Caco-2 (cell line): ENCODE data around the gene SLC4A7. TPM values are rescaled to one million over a fixed set of nuclear protein-coding genes. Genes with fewer than 3 reads are reported as not detected.

ENCODE experiments used
- BruUV-seq: library from RNA; stranded (reverse); fragments of 400-500 nt; replicated peaks from 2 replicates; lab custom pipeline; 2021; lab: Mats Ljungman, UMichigan
- CTCF ChIA-PET: fragments of 300-600 bp; sonication (Branson Sonifier 250); formaldehyde crosslinking; loops from one replicate; lab custom pipeline; 2022; ENCODE audit warnings: antibody characterized with exemption; lab: Charles Lee
- POLR2A ChIA-PET: fragments of 300-600 bp; sonication (Branson Sonifier 250); formaldehyde crosslinking; loops from one replicate; lab custom pipeline; 2022; ENCODE audit warnings: antibody characterized with exemption; lab: Charles Lee
- DNase-seq, 2 experiments: peaks; one replicate each; pipeline versions ENCODE4 v3.0.0 to v3.0.0-alpha.2; 2020 to 2022
- H3K27me3 ChIP-seq: replicated peaks from 2 replicates; pipeline ENCODE4 v1.6.0; 2011; ENCODE audit warnings: low read length; ENCODE audit not compliant: control insufficient read depth, insufficient read depth
- H3K36me3 ChIP-seq: 2 replicates; pipeline ENCODE4 v1.5.1; 2011; ENCODE audit warnings: low read length; ENCODE audit not compliant: control insufficient read depth, insufficient read depth
- H3K4me1 ChIP-seq: fragments of 250-450 bp; sonication (Bioruptor Pico); 2 replicates; pipeline ENCODE4 v1.5.1; 2020; ENCODE audit warnings: mild to moderate bottlenecking
- H3K4me3 ChIP-seq: 2 replicates; pipeline ENCODE4 v1.5.1; 2011; ENCODE audit warnings: low read depth, mild to moderate bottlenecking, control low read depth, low read length
- H3K9me3 ChIP-seq: fragments of 250-450 bp; sonication (Bioruptor Pico); 2 replicates; pipeline ENCODE4 v1.5.1; 2020; ENCODE audit warnings: mild to moderate bottlenecking, moderate library complexity
- H3K27ac Mint-ChIP-seq: one replicate; pipeline ENCODE4 v1.8.0; 2022; ENCODE audit warnings: mixed read lengths; ENCODE audit not compliant: unreplicated experiment
- H3K27me3 Mint-ChIP-seq: one replicate; pipeline ENCODE4 v1.8.0; 2022; ENCODE audit warnings: mixed read lengths; ENCODE audit not compliant: insufficient read depth, unreplicated experiment
- H3K36me3 Mint-ChIP-seq: one replicate; pipeline ENCODE4 v1.8.0; 2022; ENCODE audit warnings: mild to moderate bottlenecking, mixed read lengths; ENCODE audit not compliant: insufficient read depth, unreplicated experiment
- H3K4me1 Mint-ChIP-seq: one replicate; pipeline ENCODE4 v1.8.0; 2022; ENCODE audit warnings: low read depth, mixed read lengths; ENCODE audit not compliant: unreplicated experiment
- H3K4me3 Mint-ChIP-seq: one replicate; pipeline ENCODE4 v1.8.0; 2022; ENCODE audit warnings: mild to moderate bottlenecking, moderate library complexity, mixed read lengths; ENCODE audit not compliant: unreplicated experiment
- H3K9me3 Mint-ChIP-seq: one replicate; pipeline ENCODE4 v1.8.0; 2022; ENCODE audit warnings: mixed read lengths; ENCODE audit not compliant: unreplicated experiment
- intact Hi-C: fragments of 100-400 bp; cut with micrococcal nuclease; formaldehyde crosslinking; loops from one replicate; pipeline ENCODE4 v1.10.0; 2022; ENCODE audit not compliant: unreplicated experiment
- total RNA-seq: library from RNA; stranded (reverse); gene quantifications from 2 replicates; pipeline ENCODE4 v1.2.3, GENCODE V29; 2022
- TF ChIP-seq, protein P1 (sequence below), 2 experiments: fragments of 200-600 bp in 1 of 2; IDR thresholded peaks; 1 replicate in 1 of 2; 2 replicates in 1 of 2; pipeline versions ENCODE4 v1.5.1 to v1.8.0; 2011 to 2022; ENCODE audit warnings: antibody characterized with exemption in 1 of 2, control low read depth in 1 of 2, inconsistent platforms in 1 of 2, low read depth in 1 of 2, low read length in 1 of 2, mild to moderate bottlenecking in 1 of 2, moderate library complexity in 1 of 2; ENCODE audit not compliant: insufficient read depth in 1 of 2, severe bottlenecking in 1 of 2, unreplicated experiment in 1 of 2

Gene SLC4A7
- total RNA-seq, 1 experiment from 2014 or later: 14.9 TPM

DNA sequence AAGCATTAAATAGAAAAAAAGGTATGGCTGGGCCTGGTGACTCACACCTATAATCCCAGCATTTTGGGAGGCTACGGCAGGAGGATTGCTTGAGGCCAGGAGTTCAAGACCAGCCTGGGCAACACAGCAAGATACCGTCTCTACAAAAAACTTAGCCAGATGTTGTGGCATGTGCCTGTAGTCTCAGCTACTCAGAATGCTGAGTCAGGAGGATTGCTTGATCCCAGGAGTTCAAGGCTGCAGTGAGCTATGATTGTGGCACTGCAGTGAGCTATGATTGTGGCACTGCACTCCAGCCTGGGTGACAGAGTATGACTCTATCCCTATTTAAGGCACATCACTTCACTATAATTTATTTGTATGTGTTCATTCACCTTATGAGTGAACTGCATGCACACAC lies 54.3 kb downstream of the SLC4A7 start:
- H3K36me3 ChIP-seq: no peaks in the 10 kb centered on the region
- no peaks in the 10 kb centered on the region for H3K9me3 ChIP-seq
- BruUV-seq: no TSS peak
- Mint-ChIP-seq H3K9me3 (no peaks in the 10 kb centered on the region), H3K27ac (no peak overlapping the region), H3K27me3 (no peaks in the 10 kb centered on the region), H3K36me3 (peaks cover 6% of the 10 kb centered on the region), H3K4me1 (no peaks in the 10 kb centered on the region), H3K4me3 (no peak overlapping the region)
- H3K27me3 ChIP-seq: no peaks in the 10 kb centered on the region
- H3K4me3 ChIP-seq: no peak overlapping the region
- no peak for DNase-seq
- POLR2A ChIA-PET: no interaction called here
- peaks cover 11% of the 10 kb centered on the region for H3K4me1 ChIP-seq
- CTCF ChIA-PET: no interaction called here
- intact Hi-C loops: no loop called here
- TF ChIP-seq, protein P1, sequence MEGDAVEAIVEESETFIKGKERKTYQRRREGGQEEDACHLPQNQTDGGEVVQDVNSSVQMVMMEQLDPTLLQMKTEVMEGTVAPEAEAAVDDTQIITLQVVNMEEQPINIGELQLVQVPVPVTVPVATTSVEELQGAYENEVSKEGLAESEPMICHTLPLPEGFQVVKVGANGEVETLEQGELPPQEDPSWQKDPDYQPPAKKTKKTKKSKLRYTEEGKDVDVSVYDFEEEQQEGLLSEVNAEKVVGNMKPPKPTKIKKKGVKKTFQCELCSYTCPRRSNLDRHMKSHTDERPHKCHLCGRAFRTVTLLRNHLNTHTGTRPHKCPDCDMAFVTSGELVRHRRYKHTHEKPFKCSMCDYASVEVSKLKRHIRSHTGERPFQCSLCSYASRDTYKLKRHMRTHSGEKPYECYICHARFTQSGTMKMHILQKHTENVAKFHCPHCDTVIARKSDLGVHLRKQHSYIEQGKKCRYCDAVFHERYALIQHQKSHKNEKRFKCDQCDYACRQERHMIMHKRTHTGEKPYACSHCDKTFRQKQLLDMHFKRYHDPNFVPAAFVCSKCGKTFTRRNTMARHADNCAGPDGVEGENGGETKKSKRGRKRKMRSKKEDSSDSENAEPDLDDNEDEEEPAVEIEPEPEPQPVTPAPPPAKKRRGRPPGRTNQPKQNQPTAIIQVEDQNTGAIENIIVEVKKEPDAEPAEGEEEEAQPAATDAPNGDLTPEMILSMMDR (IDR thresholded peaks at IDR 0.05; ENCODE audit: insufficient read depth in 1 of 2, low read depth in 1 of 2, low read length in 1 of 2, severe bottlenecking in 1 of 2, unreplicated experiment in 1 of 2): no peak

DNA sequence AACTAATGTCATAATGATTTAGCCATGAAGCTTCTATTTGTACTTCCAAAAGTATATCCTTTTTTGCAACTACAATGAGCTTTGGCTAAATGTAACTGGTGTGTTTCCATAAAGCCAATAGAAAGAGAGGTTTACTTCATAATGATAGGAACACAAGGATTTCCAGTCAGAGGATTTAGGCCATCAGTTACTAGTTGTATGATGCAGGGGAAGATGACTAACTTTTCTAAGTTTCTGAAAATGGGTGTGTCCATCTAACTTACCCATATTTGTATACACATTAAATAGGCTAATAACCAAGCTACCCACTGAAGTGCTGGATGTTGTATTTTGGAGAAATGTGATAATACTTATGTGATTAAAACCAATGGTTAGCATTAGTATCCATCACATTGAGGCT lies 55.7 kb downstream of the SLC4A7 start:
- POLR2A ChIA-PET: no interaction called here
- peaks cover 6% of the 10 kb centered on the region for H3K36me3 Mint-ChIP-seq
- no peak overlapping the region for H3K4me3 Mint-ChIP-seq

DNA sequence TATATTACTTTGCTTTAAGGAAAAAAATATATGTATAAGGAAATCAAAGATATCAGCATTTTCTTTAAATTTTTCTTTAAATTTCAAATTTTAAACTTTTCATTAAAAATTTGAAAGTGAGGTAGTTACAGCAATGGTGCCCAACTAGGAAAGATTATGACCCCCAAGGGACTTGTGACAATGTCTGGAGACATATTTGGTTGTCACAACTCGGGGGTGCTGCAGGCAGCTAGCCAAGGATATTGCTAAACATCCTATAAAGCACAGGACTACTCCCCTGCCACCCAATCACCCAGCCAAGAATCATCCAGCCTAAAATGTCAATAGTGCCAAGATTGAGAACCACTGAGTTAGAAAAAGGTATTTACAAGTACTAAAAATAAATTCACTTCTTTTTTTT lies 57.3 kb downstream of the SLC4A7 start:
- Histone ChIP-seq H3K9me3 (no peaks in the 10 kb centered on the region), H3K4me1 (peaks cover 11% of the 10 kb centered on the region), H3K36me3 (no peaks in the 10 kb centered on the region), H3K27me3 (no peaks in the 10 kb centered on the region), H3K4me3 (no peak overlapping the region)
- intact Hi-C loops: no loop called here
- H3K4me1 Mint-ChIP-seq: no peaks in the 10 kb centered on the region
- H3K36me3 Mint-ChIP-seq: no peaks in the 10 kb centered on the region
- TF ChIP-seq, protein P1 (IDR thresholded peaks at IDR 0.05; ENCODE audit: insufficient read depth in 1 of 2, low read depth in 1 of 2, low read length in 1 of 2, severe bottlenecking in 1 of 2, unreplicated experiment in 1 of 2): no peak
- no TSS peak for BruUV-seq
- ChIA-PET CTCF (no interaction called here), POLR2A (interaction anchor here (0.6 kb wide), 1 partner anchor 11 kb away, joined by 4 read pairs; no protein-coding TSS in a partner anchor)
- no peak overlapping the region for H3K27ac Mint-ChIP-seq
- DNase-seq: no peak
- no peaks in the 10 kb centered on the region for H3K27me3 Mint-ChIP-seq
- H3K4me3 Mint-ChIP-seq: no peak overlapping the region
- H3K9me3 Mint-ChIP-seq: no peaks in the 10 kb centered on the region

More for the DNA sequence above, 55.7 kb downstream of the SLC4A7 start:
- TF ChIP-seq, protein P1 (IDR thresholded peaks at IDR 0.05; ENCODE audit: insufficient read depth in 1 of 2, low read depth in 1 of 2, low read length in 1 of 2, severe bottlenecking in 1 of 2, unreplicated experiment in 1 of 2): no peak
- Mint-ChIP-seq H3K27ac (no peak overlapping the region), H3K4me1 (no peaks in the 10 kb centered on the region), H3K9me3 (no peaks in the 10 kb centered on the region), H3K27me3 (no peaks in the 10 kb centered on the region)
- CTCF ChIA-PET: no interaction called here
- no TSS peak for BruUV-seq
- H3K27me3 ChIP-seq: no peaks in the 10 kb centered on the region
- intact Hi-C loops: no loop called here
- no peak for DNase-seq
- no peak overlapping the region for H3K4me3 ChIP-seq
- H3K36me3 ChIP-seq: no peaks in the 10 kb centered on the region
- peaks cover 11% of the 10 kb centered on the region for H3K4me1 ChIP-seq
- H3K9me3 ChIP-seq: no peaks in the 10 kb centered on the region
